Type B pancreatic cell (in vitro differentiated cells): ENCODE measurements around the gene DNM2. TPM values are rescaled to one million over a fixed set of nuclear protein-coding genes. Genes with fewer than 3 reads are reported as not detected.

ENCODE experiments used
- DNase-seq: peaks from one replicate; pipeline ENCODE4 v3.0.0; 2021; ENCODE audit warnings: mixed read lengths; ENCODE audit not compliant: unreplicated experiment; ENCODE audit errors: extremely low spot score
- H3K27ac Mint-ChIP-seq: 2 replicates; pipeline ENCODE4 v1.8.0; 2021; ENCODE audit warnings: mild to moderate bottlenecking, mixed read lengths
- H3K27me3 Mint-ChIP-seq: 2 replicates; pipeline ENCODE4 v1.8.0; 2021; ENCODE audit warnings: mixed read lengths
- H3K36me3 Mint-ChIP-seq: 2 replicates; pipeline ENCODE4 v1.8.0; 2021; ENCODE audit warnings: mixed read lengths
- H3K4me1 Mint-ChIP-seq: one replicate; pipeline ENCODE4 v1.8.0; 2021; ENCODE audit warnings: mixed read lengths; ENCODE audit not compliant: unreplicated experiment
- H3K4me3 Mint-ChIP-seq: 2 replicates; pipeline ENCODE4 v1.8.0; 2021; ENCODE audit warnings: mild to moderate bottlenecking, mixed read lengths
- H3K9me3 Mint-ChIP-seq: 2 replicates; pipeline ENCODE4 v1.8.0; 2021; ENCODE audit warnings: mixed read lengths
- CTCF ChIP-seq: fragments of 200-600 bp; sonication (generic); conservative IDR thresholded peaks from 2 replicates; pipeline ENCODE4 v1.5.0; 2021; ENCODE audit warnings: antibody characterized with exemption, mild to moderate bottlenecking
- total RNA-seq: library from RNA; stranded (reverse); gene quantifications from 2 replicates; pipeline ENCODE4 v1.2.1, GENCODE V29; 2021; ENCODE audit warnings: low replicate concordance

DNM2 gene
- total RNA-seq, 1 donor from 2014 or later, result 119 TPM

- H3K4me1 Mint-ChIP-seq, result peaks cover 13% of the 10 kb centered on the region
- no peaks in the 10 kb centered on the region for H3K27me3 Mint-ChIP-seq
- DNase-seq, result no peak
- H3K4me3 Mint-ChIP-seq, result no peak overlapping the region
- no peak overlapping the region for H3K27ac Mint-ChIP-seq
- peaks cover 4% of the 10 kb centered on the region for H3K9me3 Mint-ChIP-seq
- no peak for TF ChIP-seq CTCF
- peaks cover 30% of the 10 kb centered on the region for H3K36me3 Mint-ChIP-seq
Observed at GRCh38 chr19:10812196-10812595, 94.3 kb downstream of the DNM2 start.

GRCh38 chr19:10812902-10813404 lies 95.1 kb downstream of the DNM2 start:
- TF ChIP-seq CTCF, result no peak
- Mint-ChIP-seq H3K36me3 (peaks cover 30% of the 10 kb centered on the region), H3K4me3 (no peak overlapping the region), H3K27me3 (no peaks in the 10 kb centered on the region), H3K27ac (peak overlapping the region; percentile 53), H3K9me3 (peaks cover 4% of the 10 kb centered on the region), H3K4me1 (peaks cover 13% of the 10 kb centered on the region)
- DNase-seq, result no peak

GRCh38 chr19:10815007-10815536 lies 97.2 kb downstream of the DNM2 start:
- Mint-ChIP-seq H3K36me3 (peaks cover 21% of the 10 kb centered on the region), H3K27ac (no peak overlapping the region), H3K27me3 (no peaks in the 10 kb centered on the region), H3K4me1 (peaks cover 6% of the 10 kb centered on the region), H3K9me3 (no peaks in the 10 kb centered on the region), H3K4me3 (no peak overlapping the region)
- no peak for TF ChIP-seq CTCF
- DNase-seq, result no peak

GRCh38 chr19:10815969-10816644 lies 98.2 kb downstream of the DNM2 start:
- H3K9me3 Mint-ChIP-seq, result no peaks in the 10 kb centered on the region
- peak overlapping the region; percentile 82 for H3K4me3 Mint-ChIP-seq
- peaks cover 28% of the 10 kb centered on the region for H3K36me3 Mint-ChIP-seq
- H3K4me1 Mint-ChIP-seq, result peaks cover 6% of the 10 kb centered on the region
- H3K27ac Mint-ChIP-seq, result peak overlapping the region; percentile 59
- no peaks in the 10 kb centered on the region for H3K27me3 Mint-ChIP-seq
- no peak for TF ChIP-seq CTCF
- DNase-seq, result no peak

GRCh38 chr19:10816691-10817090 lies 98.8 kb downstream of the DNM2 start:
- H3K4me3 Mint-ChIP-seq, result peak overlapping the region; percentile 82
- TF ChIP-seq CTCF, result no peak
- H3K9me3 Mint-ChIP-seq, result no peaks in the 10 kb centered on the region
- H3K36me3 Mint-ChIP-seq, result peaks cover 29% of the 10 kb centered on the region
- peak overlapping the region; percentile 59 for H3K27ac Mint-ChIP-seq
- H3K4me1 Mint-ChIP-seq, result peaks cover 6% of the 10 kb centered on the region
- DNase-seq, result no peak
- no peaks in the 10 kb centered on the region for H3K27me3 Mint-ChIP-seq
